Fibroblast of gingiva (primary cell): ENCODE results near the gene HDAC9.

Experiments used
- DNase-seq: peaks from one replicate; pipeline ENCODE4 v3.0.0-alpha.2; 2011; ENCODE audit warnings: low read depth

The HDAC9 gene

GRCh38 chr7:18558503-18558902 lies 63.0 kb downstream of the HDAC9 start:
- no peak for DNase-seq

- DNase-seq = no peak
Measured at GRCh38 chr7:18558910-18559309, 63.4 kb downstream of the HDAC9 start.

- DNase-seq = no peak
Measured at GRCh38 chr7:18559756-18560155, 64.2 kb downstream of the HDAC9 start.

- no peak for DNase-seq
Measured at GRCh38 chr7:18564779-18565178, 69.2 kb downstream of the HDAC9 start.

GRCh38 chr7:18565337-18565736 lies 69.8 kb downstream of the HDAC9 start:
- DNase-seq = no peak

- no peak for DNase-seq
Measured at GRCh38 chr7:18566205-18566604, 70.7 kb downstream of the HDAC9 start.

- no peak for DNase-seq
Measured at GRCh38 chr7:18566829-18567228, 71.3 kb downstream of the HDAC9 start.

GRCh38 chr7:18570441-18570840 lies 74.9 kb downstream of the HDAC9 start:
- DNase-seq = no peak

- DNase-seq = peak; percentile 47
Measured at GRCh38 chr7:18570890-18571478, 75.4 kb downstream of the HDAC9 start.

GRCh38 chr7:18572154-18572553 lies 76.6 kb downstream of the HDAC9 start:
- no peak for DNase-seq

- no peak for DNase-seq
Measured at GRCh38 chr7:18572885-18573284, 77.3 kb downstream of the HDAC9 start.

- DNase-seq = no peak
Measured at GRCh38 chr7:18573410-18574234, 78.1 kb downstream of the HDAC9 start.

GRCh38 chr7:18574235-18574540 lies 78.6 kb downstream of the HDAC9 start:
- DNase-seq = no peak

- DNase-seq = no peak
Measured at GRCh38 chr7:18574676-18575075, 79.1 kb downstream of the HDAC9 start.

GRCh38 chr7:18575622-18576572 lies 80.3 kb downstream of the HDAC9 start:
- DNase-seq = no peak

- no peak for DNase-seq
Measured at GRCh38 chr7:18577096-18577771, 81.7 kb downstream of the HDAC9 start.

GRCh38 chr7:18579698-18580097 lies 84.1 kb downstream of the HDAC9 start:
- no peak for DNase-seq

- DNase-seq = peak; percentile 26
Measured at GRCh38 chr7:18580950-18581349, 85.4 kb downstream of the HDAC9 start.

- DNase-seq = no peak
Measured at GRCh38 chr7:18583305-18583704, 87.8 kb downstream of the HDAC9 start.

GRCh38 chr7:18590241-18590640 lies 94.7 kb downstream of the HDAC9 start:
- no peak for DNase-seq

- peak; percentile 68 for DNase-seq
Measured at GRCh38 chr7:18590744-18591340, 95.3 kb downstream of the HDAC9 start.
